Liver (tissue), 9 donors: Measurements from ENCODE around the gene SNAI3. TPM values are rescaled to one million over a fixed set of nuclear protein-coding genes. Genes with fewer than 3 reads are reported as not detected.

Source experiments
- DNase-seq: peaks from one replicate; pipeline ENCODE4 v3.0.0-alpha.2; 2017; ENCODE audit warnings: low spot score
- H3K27ac ChIP-seq, 2 donors: one replicate each; pipeline ENCODE4 v1.7.0; 2013; ENCODE audit warnings: inconsistent platforms in 2 of 2, low read length in 2 of 2, control low read depth in 1 of 2, low read depth in 1 of 2, mild to moderate bottlenecking in 1 of 2
- H3K27me3 ChIP-seq, 4 donors: one replicate each; pipeline versions ENCODE4 v1.6.1 to v1.7.0; 2013; ENCODE audit warnings: low read length in 3 of 4, inconsistent platforms in 1 of 4, mild to moderate bottlenecking in 1 of 4, moderate library complexity in 1 of 4; ENCODE audit not compliant: control insufficient read depth in 4 of 4, insufficient read depth in 4 of 4
- H3K36me3 ChIP-seq, 4 donors: one replicate each; pipeline versions ENCODE4 v1.6.1 to v1.7.0; 2013; ENCODE audit warnings: low read length in 3 of 4, mild to moderate bottlenecking in 3 of 4, low read depth in 1 of 4, moderate library complexity in 1 of 4; ENCODE audit not compliant: control insufficient read depth in 4 of 4, insufficient read depth in 3 of 4
- H3K4me1 ChIP-seq, 4 donors: one replicate each; pipeline versions ENCODE4 v1.6.1 to v1.7.0; 2013; ENCODE audit warnings: low read length in 3 of 4, mild to moderate bottlenecking in 3 of 4, moderate library complexity in 1 of 4; ENCODE audit not compliant: control insufficient read depth in 4 of 4, insufficient read depth in 4 of 4
- H3K4me3 ChIP-seq, 3 donors: one replicate each; pipeline versions ENCODE4 v1.6.1 to v1.7.0; 2013; ENCODE audit warnings: low read length in 3 of 3, control low read depth in 1 of 3, low read depth in 1 of 3, mild to moderate bottlenecking in 1 of 3
- H3K9ac ChIP-seq, 2 donors: one replicate each; pipeline ENCODE4 v1.7.0; 2013; ENCODE audit warnings: low read length in 2 of 2, mild to moderate bottlenecking in 2 of 2, moderate library complexity in 2 of 2, control low read depth in 1 of 2, low read depth in 1 of 2
- H3K9me3 ChIP-seq, 4 donors: one replicate each; pipeline versions ENCODE4 v1.6.1 to v1.7.0; 2013; ENCODE audit warnings: low read length in 3 of 4; ENCODE audit not compliant: control insufficient read depth in 4 of 4
- ATF3 ChIP-seq: IDR thresholded peaks from 2 replicates; pipeline ENCODE4 v1.6.1; 2016; ENCODE audit warnings: antibody characterized with exemption
- CTCF ChIP-seq: fragments of 150-350 bp; IDR thresholded peaks from 2 replicates; pipeline ENCODE4 v1.5.1; 2017; ENCODE audit warnings: improper control_type of control experiment, low read depth, low read length; ENCODE audit not compliant: missing input control
- EGR1 ChIP-seq, 2 donors: IDR thresholded peaks; 2 replicates each; pipeline ENCODE4 v1.6.1; 2016 to 2018; ENCODE audit warnings: antibody characterized with exemption in 2 of 2, low read depth in 2 of 2
- FOXA1 ChIP-seq: IDR thresholded peaks from 2 replicates; pipeline ENCODE4 v1.6.1; 2016; ENCODE audit warnings: antibody characterized with exemption
- FOXA2 ChIP-seq: IDR thresholded peaks from 2 replicates; pipeline ENCODE4 v1.6.1; 2016; ENCODE audit warnings: antibody characterized with exemption
- GABPA ChIP-seq, 2 donors: IDR thresholded peaks in 1 of 2; conservative IDR thresholded peaks in 1 of 2; 2 replicates each; pipeline ENCODE4 v1.6.1; 2016; ENCODE audit warnings: antibody characterized with exemption in 2 of 2, mild to moderate bottlenecking in 1 of 2, moderate library complexity in 1 of 2
- HNF4A ChIP-seq, 2 donors: conservative IDR thresholded peaks; 2 replicates each; pipeline ENCODE4 v1.6.1; 2016; ENCODE audit warnings: antibody characterized with exemption in 2 of 2, mild to moderate bottlenecking in 2 of 2
- HNF4G ChIP-seq: IDR thresholded peaks from 2 replicates; pipeline ENCODE4 v1.6.1; 2016; ENCODE audit warnings: antibody characterized with exemption
- JUND ChIP-seq, 2 donors: IDR thresholded peaks; 2 replicates each; pipeline ENCODE4 v1.6.1; 2016; ENCODE audit warnings: antibody characterized with exemption in 2 of 2
- MAX ChIP-seq: IDR thresholded peaks from 2 replicates; pipeline ENCODE4 v1.6.1; 2016; ENCODE audit warnings: antibody characterized with exemption
- NR2F2 ChIP-seq: IDR thresholded peaks from 2 replicates; pipeline ENCODE4 v1.6.1; 2016; ENCODE audit warnings: antibody characterized with exemption
- RAD21 ChIP-seq, 2 donors: IDR thresholded peaks; 2 replicates each; pipeline ENCODE4 v1.6.1; 2016; ENCODE audit warnings: antibody characterized with exemption in 2 of 2, mild to moderate bottlenecking in 2 of 2
- REST ChIP-seq: IDR thresholded peaks from 2 replicates; pipeline ENCODE4 v1.6.1; 2016; ENCODE audit warnings: antibody characterized with exemption, mild to moderate bottlenecking
- RXRA ChIP-seq, 2 donors: IDR thresholded peaks; 2 replicates each; pipeline ENCODE4 v1.6.1; 2017 to 2018; ENCODE audit warnings: antibody characterized with exemption in 2 of 2, mild to moderate bottlenecking in 1 of 2
- SP1 ChIP-seq: IDR thresholded peaks from 2 replicates; pipeline ENCODE4 v1.6.1; 2018; ENCODE audit warnings: antibody characterized with exemption, mild to moderate bottlenecking
- TAF1 ChIP-seq: conservative IDR thresholded peaks from 2 replicates; pipeline ENCODE4 v1.6.1; 2016; ENCODE audit warnings: antibody characterized with exemption, mild to moderate bottlenecking
- YY1 ChIP-seq: IDR thresholded peaks from 2 replicates; pipeline ENCODE4 v1.6.1; 2016; ENCODE audit warnings: antibody characterized with exemption, mild to moderate bottlenecking
- ZBTB33 ChIP-seq: IDR thresholded peaks from 2 replicates; pipeline ENCODE4 v1.6.1; 2016; ENCODE audit warnings: antibody characterized with exemption
- WGBS: extraction: QIAGEN DNeasy Blood & Tissue Kit; methylation state at CpG from one replicate; pipeline ENCODE4 v1.1.7; 2013; 5-methylcytosine and 5-hydroxymethylcytosine counted together
- polyA plus RNA-seq, 2 donors: library from polyadenylated mRNA; stranded (reverse) in 1 of 2; unstranded in 1 of 2; fragments of 200-250 nt in 1 of 2; fragments of >200 nt in 1 of 2; fragmentation: Nextera tagmentation in 1 of 2; extraction: Ambion mirVana in 1 of 2; gene quantifications; one replicate each; pipeline versions ENCODE4 v1.2.1 to v1.2.3, GENCODE V29; 2013 to 2015
- total RNA-seq, 2 donors: library from RNA; depleted of rRNA; stranded (reverse); fragments of >200 nt; gene quantifications; one replicate each; pipeline ENCODE4 v1.2.3, GENCODE V29; 2014
- donor health status: healthy.
- donor health status: healthy.
- donor health status: healthy.
- donor health status: healthy.
- donor health status: healthy.

Gene SNAI3
- total and polyA plus RNA-seq, 4 donors: 0.05 to 0.48 (median 0.20) TPM

GRCh38 chr16:88655733-88656281 is 30.5 kb downstream of the SNAI3 start:
- no peak for TF ChIP-seq EGR1 (IDR thresholded peaks at IDR 0.05; ENCODE audit: low read depth in 2 of 2)
- DNase-seq: no peak
- Histone ChIP-seq H3K9me3 (no peaks in the 10 kb centered on the region), H3K27me3 (no peaks in the 10 kb centered on the region), H3K36me3 (peaks cover 9 to 40% (median 22%) of the 10 kb centered on the region in 4 donors), H3K27ac (no peak overlapping the region), H3K4me1 (peaks cover 0 to 3% (median 0%) of the 10 kb centered on the region in 4 donors), H3K4me3 (no peak overlapping the region), H3K9ac (no peak overlapping the region)
- 94% methylated on average over 29 of the region's 29 CpGs for WGBS

- Histone ChIP-seq H3K4me3 (no peak overlapping the region), H3K9ac (no peak overlapping the region), H3K27ac (no peak overlapping the region), H3K9me3 (no peaks in the 10 kb centered on the region), H3K4me1 (peaks cover 0 to 2% (median 0%) of the 10 kb centered on the region in 4 donors), H3K27me3 (no peaks in the 10 kb centered on the region), H3K36me3 (peaks cover 9 to 40% (median 22%) of the 10 kb centered on the region in 4 donors)
- 97% methylated on average over 50 of the region's 50 CpGs for WGBS
- no peak for DNase-seq
- no peak for TF ChIP-seq REST
- no peak for TF ChIP-seq FOXA1
- no peak for TF ChIP-seq FOXA2
- no peak for TF ChIP-seq CTCF
- no peak for TF ChIP-seq TAF1
- no peak for TF ChIP-seq YY1
- no peak for TF ChIP-seq GABPA (IDR thresholded peaks at IDR 0.05 in 1 of 2, conservative IDR thresholded peaks at IDR 0.05 in 1 of 2)
- no peak for TF ChIP-seq MAX
- no peak for TF ChIP-seq JUND (IDR thresholded peaks at IDR 0.05)
- TF ChIP-seq HNF4A (conservative IDR thresholded peaks at IDR 0.05): no peak
- no peak for TF ChIP-seq ATF3
- no peak for TF ChIP-seq HNF4G
- TF ChIP-seq RXRA (IDR thresholded peaks at IDR 0.05): no peak
- no peak for TF ChIP-seq RAD21 (IDR thresholded peaks at IDR 0.05)
- no peak for TF ChIP-seq EGR1 (IDR thresholded peaks at IDR 0.05; ENCODE audit: low read depth in 2 of 2)
- no peak for TF ChIP-seq NR2F2
- TF ChIP-seq ZBTB33: no peak
- TF ChIP-seq SP1: no peak
Measured at GRCh38 chr16:88655053-88655732, 31.1 kb downstream of the SNAI3 start.
